Stomach (tissue), 9 donors: ENCODE results near the gene CNNM4. TPM values are rescaled to one million over a fixed set of nuclear protein-coding genes. Genes with fewer than 3 reads are reported as not detected.

Experiments used
- DNase-seq, 2 donors: peaks; one replicate each; pipeline versions ENCODE4 v3.0.0 to v3.0.0-alpha.2; 2013 to 2019
- H3K27ac ChIP-seq, 5 donors: fragments of 200-600 bp in 4 of 5; sonication (generic) in 4 of 5; one replicate each; pipeline ENCODE4 v1.5.1; 2013 to 2019; ENCODE audit warnings: mild to moderate bottlenecking in 1 of 5, moderate library complexity in 1 of 5
- H3K27me3 ChIP-seq, 3 donors: fragments of 200-600 bp; sonication (generic); one replicate each; pipeline ENCODE4 v1.5.1; 2017 to 2019; ENCODE audit warnings: mixed run types in 1 of 3
- H3K36me3 ChIP-seq, 4 donors: fragments of 200-600 bp; sonication (generic); 1 replicate in 3 of 4; 2 replicates in 1 of 4; pipeline ENCODE4 v1.5.1; 2016 to 2019
- H3K4me1 ChIP-seq, 4 donors: fragments of 200-600 bp; sonication (generic); one replicate each; pipeline ENCODE4 v1.5.1; 2016 to 2019
- H3K4me3 ChIP-seq, 4 donors: fragments of 200-600 bp; sonication (generic) in 3 of 4; one replicate each; pipeline ENCODE4 v1.5.1; 2016 to 2019; ENCODE audit warnings: mild to moderate bottlenecking in 1 of 4
- H3K9me3 ChIP-seq, 4 donors: fragments of 200-600 bp; sonication (generic); one replicate each; pipeline ENCODE4 v1.5.1; 2016 to 2019
- CTCF ChIP-seq, 7 experiments: fragments of 450-650 bp in 4 of 7; fragments of 200-600 bp in 3 of 7; sonication (generic) in 3 of 7; IDR thresholded peaks; one replicate each; pipeline ENCODE4 v1.5.1; 2016 to 2019; ENCODE audit warnings: antibody characterized with exemption in 7 of 7, control low read depth in 2 of 7, mild to moderate bottlenecking in 1 of 7
- EP300 ChIP-seq: sonication (generic); formaldehyde crosslinking; IDR thresholded peaks from one replicate; pipeline ENCODE4 v1.6.1; 2017; ENCODE audit warnings: antibody characterized with exemption
- POLR2A ChIP-seq, 4 donors: fragments of 450-650 bp; IDR thresholded peaks; one replicate each; pipeline ENCODE4 v1.6.1; 2016; ENCODE audit warnings: antibody characterized with exemption in 4 of 4, control low read depth in 2 of 4, mild to moderate bottlenecking in 1 of 4, moderate library complexity in 1 of 4
- POLR2AphosphoS5 ChIP-seq, 3 donors: sonication (generic); formaldehyde crosslinking; IDR thresholded peaks; one replicate each; pipeline ENCODE4 v1.6.1; 2016; ENCODE audit warnings: antibody characterized with exemption in 3 of 3
- WGBS, 5 donors: extraction: QIAGEN DNeasy Blood & Tissue Kit in 3 of 5; methylation state at CpG; one replicate each; pipeline versions ENCODE4 v1.1.5 to v1.1.7; 2013 to 2018; 5-methylcytosine and 5-hydroxymethylcytosine counted together
- intact Hi-C: fragments of 100-400 bp; cut with DNase I; formaldehyde crosslinking; loops from one replicate; pipeline ENCODE4 v1.15.1; 2023; ENCODE audit warnings: low total_unique reads
- polyA plus RNA-seq, 3 donors: library from polyadenylated mRNA; stranded (reverse); fragments of 200-250 nt; gene quantifications; one replicate each; pipeline ENCODE4 v1.2.3, GENCODE V29; 2013
- total RNA-seq, 5 donors: library from RNA; depleted of rRNA; stranded (reverse); fragments of >200 nt; gene quantifications; one replicate each; pipeline versions ENCODE4 v1.1.0 to v1.2.3, GENCODE V29; 2014 to 2016
- donor health status: healthy with polysubstance abuse.
- donor health status: Bipolar disorder and iron deficiency.
- donor health status: healthy.

The CNNM4 gene
- total and polyA plus RNA-seq, 8 donors: 1.2 to 26.6 (median 2.8) TPM

- H3K4me3 ChIP-seq: no peak overlapping the region
- H3K27ac ChIP-seq: no peak overlapping the region
- DNase-seq: no peak
- H3K27me3 ChIP-seq: no peaks in the 10 kb centered on the region
- intact Hi-C loops: no loop called here
- TF ChIP-seq POLR2AphosphoS5 (IDR thresholded peaks at IDR 0.05): no peak
- TF ChIP-seq EP300: no peak
- no peak for TF ChIP-seq POLR2A (IDR thresholded peaks at IDR 0.05)
- no peak for TF ChIP-seq CTCF (IDR thresholded peaks at IDR 0.05)
- H3K9me3 ChIP-seq: no peaks in the 10 kb centered on the region
- peaks cover 31 to 71% (median 58%) of the 10 kb centered on the region in 4 donors for H3K36me3 ChIP-seq
- H3K4me1 ChIP-seq: peaks cover 52 to 71% (median 59%) of the 10 kb centered on the region in 4 donors
- 83 to 90% (median 88%) methylated on average over 11 of the region's 11 CpGs for WGBS, 5 donors
These were observed 62.5 kb downstream of the CNNM4 start for GRCh38 chr2:96823198-96823597.

GRCh38 chr2:96824079-96824870 is 63.6 kb downstream of the CNNM4 start:
- Histone ChIP-seq H3K36me3 (peaks cover 42 to 77% (median 65%) of the 10 kb centered on the region in 4 donors), H3K27ac (no peak overlapping the region), H3K4me1 (peaks cover 41 to 60% (median 48%) of the 10 kb centered on the region in 4 donors), H3K27me3 (no peaks in the 10 kb centered on the region), H3K4me3 (no peak overlapping the region), H3K9me3 (no peaks in the 10 kb centered on the region)
- peak in 1 of 2 donors; percentile 63 for DNase-seq
- intact Hi-C loops: no loop called here
- 45 to 60% (median 53%) methylated on average over 6 of the region's 6 CpGs for WGBS, 5 donors
- TF ChIP-seq POLR2A (IDR thresholded peaks at IDR 0.05) (no peak), EP300 (no peak), POLR2AphosphoS5 (IDR thresholded peaks at IDR 0.05) (no peak), CTCF (IDR thresholded peaks at IDR 0.05) (no peak)

- Histone ChIP-seq H3K9me3 (no peaks in the 10 kb centered on the region), H3K36me3 (peaks cover 50 to 85% (median 71%) of the 10 kb centered on the region in 4 donors), H3K4me1 (peaks cover 33 to 53% (median 40%) of the 10 kb centered on the region in 4 donors), H3K27ac (no peak overlapping the region), H3K4me3 (no peak overlapping the region), H3K27me3 (no peaks in the 10 kb centered on the region)
- TF ChIP-seq POLR2AphosphoS5 (IDR thresholded peaks at IDR 0.05) (no peak), CTCF (IDR thresholded peaks at IDR 0.05) (no peak), EP300 (no peak), POLR2A (IDR thresholded peaks at IDR 0.05) (no peak)
- intact Hi-C loops: no loop called here
- WGBS, 5 donors: 92 to 96% (median 94%) methylated on average over 14 of the region's 14 CpGs
- no peak for DNase-seq
These were observed 64.4 kb downstream of the CNNM4 start for GRCh38 chr2:96825057-96825456.

GRCh38 chr2:96826546-96827278 is 66.0 kb downstream of the CNNM4 start:
- no peak overlapping the region for H3K27ac ChIP-seq
- no peak overlapping the region for H3K4me3 ChIP-seq
- WGBS, 5 donors: 87 to 93% (median 91%) methylated on average over 20 to 22 of the region's 22 CpGs
- TF ChIP-seq CTCF (IDR thresholded peaks at IDR 0.05): no peak
- TF ChIP-seq POLR2A (IDR thresholded peaks at IDR 0.05): no peak
- TF ChIP-seq POLR2AphosphoS5 (IDR thresholded peaks at IDR 0.05): no peak
- no peak for TF ChIP-seq EP300
- no peaks in the 10 kb centered on the region for H3K9me3 ChIP-seq
- DNase-seq: no peak
- H3K36me3 ChIP-seq: peaks cover 66 to 96% (median 88%) of the 10 kb centered on the region in 4 donors
- peaks cover 17 to 46% (median 30%) of the 10 kb centered on the region in 4 donors for H3K4me1 ChIP-seq
- intact Hi-C loops: no loop called here
- H3K27me3 ChIP-seq: no peaks in the 10 kb centered on the region
